Measurements from ENCODE around the gene HARBI1. TPM values are rescaled to one million over a fixed set of nuclear protein-coding genes. Genes with fewer than 3 reads are reported as not detected.

Gene HARBI1
- total and polyA plus RNA-seq, 10 of the 15 experiments (the other 5 are each of a cell fraction or from before 2014, with no cell fraction given), result 3.6 to 8.4 (median 5.2) TPM

- TF ChIP-seq ZBTB40 (IDR thresholded peaks at IDR 0.05; ENCODE audit: borderline replicate concordance), result no peak
- TF ChIP-seq EP300 (IDR thresholded peaks at IDR 0.05; ENCODE audit: borderline replicate concordance in 1 of 2, control insufficient read depth in 1 of 2, low read depth in 2 of 2, low read length in 2 of 2), result no peak
- TF ChIP-seq GATAD2B (conservative IDR thresholded peaks at IDR 0.05; ENCODE audit: low read depth), result no peak
Measured at GRCh38 chr11:46640036-46640788, 23.2 kb upstream of the HARBI1 start (continued).

GRCh38 chr11:46639197-46639839 is 22.3 kb upstream of the HARBI1 start:
- Histone ChIP-seq H2AFZ (ENCODE audit: control insufficient read depth, low read depth, low read length) (no peak overlapping the region), H4K20me1 (ENCODE audit: control insufficient read depth, insufficient read depth) (no peaks in the 10 kb centered on the region), H3K4me2 (ENCODE audit: control insufficient read depth, insufficient read depth) (no peak overlapping the region), H3K4me1 (ENCODE audit: control insufficient read depth, insufficient read depth, low read length) (no peaks in the 10 kb centered on the region), H3K79me2 (ENCODE audit: control insufficient read depth, insufficient read depth, low read length) (no peaks in the 10 kb centered on the region), H3K9ac (ENCODE audit: control insufficient read depth, insufficient read depth, low read length) (no peak overlapping the region), H3K36me3 (ENCODE audit: control insufficient read depth in 2 of 2, insufficient read depth in 2 of 2, low read length in 1 of 2) (no peaks in the 10 kb centered on the region; a peak in 2 of 4 replicates), H3K9me3 (replicated peaks; ENCODE audit: control insufficient read depth, insufficient read depth, low read length) (no peaks in the 10 kb centered on the region), H3K4me3 (no peak overlapping the region), H3K27ac (ENCODE audit: control insufficient read depth, insufficient read depth) (no peak overlapping the region), H3K27me3 (replicated peaks in 1 of 2; ENCODE audit: control insufficient read depth in 2 of 2, insufficient read depth in 2 of 2, low read length in 1 of 2) (no peaks in the 10 kb centered on the region)
- RAD21 ChIA-PET (ENCODE audit: unreplicated experiment), result no interaction called here
- in situ Hi-C loops (cut with MboI), result no loop called here
- CTCF ChIA-PET, result no interaction called here
- POLR2A ChIA-PET, result no interaction called here
- BruUV-seq (replicated peaks), result no TSS peak
- DNase-seq (ENCODE audit: low read depth, low spot score) (no peak), FAIRE-seq (no peak), ATAC-seq (no peak)
- SMC1A ChIA-PET (ENCODE audit: uncharacterized antibody, unreplicated experiment), result interaction anchor here (1.1 kb wide), 1 partner anchor 10 kb away, joined by 3 read pairs; no protein-coding TSS in a partner anchor
- intact Hi-C loops (cut with micrococcal nuclease; ENCODE audit: unreplicated experiment), result no loop called here
- 97% methylated on average over 7 of the region's 7 CpGs for WGBS (ENCODE audit: insufficient coverage, insufficient replicate concordance, low lambda C conversion rate, missing lambda C conversion rate)
- TF ChIP-seq CREB1 (IDR thresholded peaks at IDR 0.05; ENCODE audit: low read depth), result no peak
- no peak for TF ChIP-seq GABPA (IDR thresholded peaks at IDR 0.05; ENCODE audit: low read depth)
- TF ChIP-seq CTCF (IDR thresholded peaks at IDR 0.05 in 2 of 3, conservative IDR thresholded peaks at IDR 0.05 in 1 of 3; ENCODE audit: control insufficient read depth in 2 of 3, extremely low read depth in 1 of 3, insufficient read depth in 1 of 3, low read depth in 3 of 3, low read length in 3 of 3), result no peak
- no peak for TF ChIP-seq TCF3 (IDR thresholded peaks at IDR 0.05; ENCODE audit: borderline replicate concordance, insufficient read depth, low read depth, low read length)
- no peak for TF ChIP-seq BRCA1 (IDR thresholded peaks at IDR 0.05; ENCODE audit: low read depth, low read length)
- no peak for TF ChIP-seq POLR2AphosphoS2 (IDR thresholded peaks at IDR 0.05; ENCODE audit: low read depth, low read length)
- no peak for TF ChIP-seq ZNF24 (IDR thresholded peaks at IDR 0.05)
